HG03108 (cell line): ENCODE measurements around the gene TUBG2.
A peak's percentile ranks its signal among the peaks of the same experiment; 100 is the strongest.

Experiments used
- ATAC-seq: cut with Tn5 transposase; IDR thresholded peaks from one replicate; pipeline ENCODE4 v1.9.1; 2021; ENCODE audit warnings: moderate library complexity; ENCODE audit not compliant: unreplicated experiment

Gene TUBG2

GRCh38 chr17:42676424-42677011 lies 17.4 kb downstream of the TUBG2 start, which contains the start of gene PLEKHH3:
PLEKHH3 (minus strand) TSS chr17:42676994; CDS start chr17:42676563, 431 bp downstream.
- ATAC-seq = no peak

- ATAC-seq = peak; percentile 54
Measured at GRCh38 chr17:42677012-42677857, 18.2 kb downstream of the TUBG2 start.

- no peak for ATAC-seq
Measured at GRCh38 chr17:42677921-42678781, 19.1 kb downstream of the TUBG2 start.

DNA sequence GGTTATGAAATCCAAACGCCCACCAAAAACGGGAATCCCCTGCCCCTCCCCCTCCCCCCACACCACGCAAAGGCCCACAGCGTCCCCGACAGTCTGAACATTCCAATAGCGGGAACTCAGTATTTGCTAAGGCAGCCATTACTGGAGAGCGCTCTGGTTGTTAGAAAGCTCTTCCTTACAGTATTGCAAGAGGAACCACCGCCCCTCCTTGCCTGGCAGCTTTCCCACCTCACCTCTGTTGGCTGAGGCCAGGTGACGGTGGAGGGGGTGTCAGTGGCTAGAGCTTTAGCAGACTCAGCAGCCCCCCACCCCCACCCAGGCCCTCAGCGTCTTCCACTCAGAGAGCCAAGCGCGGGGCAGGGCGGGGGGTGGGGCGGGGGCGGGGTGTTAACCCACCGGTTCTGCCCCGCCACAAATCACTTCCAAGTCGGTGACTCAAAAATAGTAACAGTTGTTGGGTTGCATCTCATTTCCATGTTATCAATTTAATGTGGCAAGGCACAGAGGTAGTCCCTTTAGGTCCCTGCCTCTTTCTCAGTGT lies 19.9 kb downstream of the TUBG2 start:
- no peak for ATAC-seq

GRCh38 chr17:42679492-42680330 lies 20.6 kb downstream of the TUBG2 start:
- peak; percentile 17 for ATAC-seq

- ATAC-seq = no peak
Measured at GRCh38 chr17:42680331-42680808, 21.3 kb downstream of the TUBG2 start.

GRCh38 chr17:42681976-42682721 lies 23.1 kb downstream of the TUBG2 start, which contains the start of gene CNTNAP1:
CNTNAP1 (plus strand) TSS chr17:42682531; CDS start chr17:42682830, 299 bp downstream.
- no peak for ATAC-seq

DNA sequence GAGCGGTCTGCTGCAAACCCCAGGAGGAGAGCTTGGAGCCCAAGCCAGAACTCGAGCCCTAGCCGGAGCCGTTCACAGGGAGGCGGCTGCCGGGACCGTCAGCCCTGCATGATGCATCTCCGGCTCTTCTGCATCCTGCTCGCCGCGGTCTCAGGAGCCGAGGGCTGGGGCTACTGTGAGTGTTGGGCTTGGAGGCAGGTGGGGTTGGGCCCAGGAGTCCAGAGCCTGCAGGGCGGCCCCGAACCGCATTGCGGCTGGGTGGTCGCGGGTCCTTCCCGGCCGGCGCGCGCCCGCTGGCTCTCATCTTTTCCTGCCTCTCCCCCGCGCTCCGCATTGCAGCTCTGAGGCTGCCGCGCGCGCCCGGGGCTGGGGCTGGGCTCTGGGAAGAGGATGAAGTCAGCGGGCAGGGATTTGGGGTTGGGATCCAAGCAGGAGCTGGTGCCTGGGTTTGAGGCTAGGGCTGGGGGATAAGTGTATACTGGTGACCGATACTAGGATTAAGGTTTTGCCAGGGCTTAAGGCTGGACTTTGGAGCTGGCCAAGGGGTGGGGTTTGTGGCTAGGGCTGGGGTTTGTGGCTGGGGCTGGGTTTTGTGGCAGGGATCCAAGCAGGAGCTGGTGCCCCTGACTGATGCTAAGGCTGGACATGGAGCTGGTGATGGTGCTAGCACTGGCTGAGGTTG lies 23.8 kb downstream of the TUBG2 start:
- ATAC-seq = no peak

GRCh38 chr17:42683407-42684034 lies 24.4 kb downstream of the TUBG2 start:
- no peak for ATAC-seq

DNA sequence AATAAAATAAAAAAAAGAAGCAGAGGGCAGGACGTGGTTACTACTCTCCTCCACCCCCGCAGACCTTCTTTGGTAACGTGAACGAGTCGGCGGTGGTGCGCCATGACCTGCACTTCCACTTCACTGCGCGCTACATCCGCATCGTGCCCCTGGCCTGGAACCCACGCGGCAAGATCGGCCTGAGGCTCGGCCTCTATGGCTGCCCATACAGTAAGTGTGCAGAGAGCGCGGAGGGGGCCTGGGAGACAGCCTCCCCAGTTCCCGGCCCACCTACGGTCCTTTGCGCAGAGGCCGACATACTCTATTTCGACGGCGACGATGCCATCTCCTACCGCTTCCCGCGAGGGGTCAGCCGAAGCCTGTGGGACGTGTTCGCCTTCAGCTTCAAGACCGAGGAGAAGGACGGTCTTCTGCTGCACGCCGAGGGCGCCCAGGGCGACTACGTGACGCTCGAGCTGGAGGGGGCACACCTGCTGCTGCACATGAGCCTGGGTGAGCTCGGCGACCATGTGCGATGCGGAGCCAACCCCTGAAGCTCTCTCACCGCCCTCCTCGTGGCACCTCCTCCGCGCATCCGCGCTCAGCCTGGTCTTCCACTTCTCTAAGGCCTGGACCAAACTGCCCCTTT lies 26.0 kb downstream of the TUBG2 start:
- ATAC-seq = no peak

DNA sequence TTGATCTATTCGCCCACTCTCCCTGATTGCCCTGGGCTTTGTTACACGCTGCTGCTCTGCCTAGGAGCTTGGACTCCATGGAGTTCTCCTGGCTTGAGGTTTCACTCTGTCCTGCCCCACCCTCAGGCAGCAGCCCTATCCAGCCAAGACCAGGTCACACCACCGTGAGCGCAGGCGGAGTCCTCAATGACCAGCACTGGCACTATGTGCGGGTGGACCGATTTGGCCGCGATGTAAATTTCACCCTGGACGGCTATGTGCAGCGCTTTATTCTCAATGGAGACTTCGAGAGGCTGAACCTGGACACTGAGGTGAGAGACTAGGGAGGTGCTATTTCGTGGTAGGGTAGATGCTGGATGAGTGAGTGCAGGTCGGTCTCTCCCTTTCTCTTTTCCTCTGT lies 26.7 kb downstream of the TUBG2 start:
- no peak for ATAC-seq

- no peak for ATAC-seq
Measured at GRCh38 chr17:42686520-42687128, 27.5 kb downstream of the TUBG2 start.

- no peak for ATAC-seq
Measured at GRCh38 chr17:42687707-42688320, 28.7 kb downstream of the TUBG2 start.

GRCh38 chr17:42690596-42690995 lies 31.5 kb downstream of the TUBG2 start:
- ATAC-seq = no peak

GRCh38 chr17:42691021-42691545 lies 32.0 kb downstream of the TUBG2 start:
- ATAC-seq = no peak

DNA sequence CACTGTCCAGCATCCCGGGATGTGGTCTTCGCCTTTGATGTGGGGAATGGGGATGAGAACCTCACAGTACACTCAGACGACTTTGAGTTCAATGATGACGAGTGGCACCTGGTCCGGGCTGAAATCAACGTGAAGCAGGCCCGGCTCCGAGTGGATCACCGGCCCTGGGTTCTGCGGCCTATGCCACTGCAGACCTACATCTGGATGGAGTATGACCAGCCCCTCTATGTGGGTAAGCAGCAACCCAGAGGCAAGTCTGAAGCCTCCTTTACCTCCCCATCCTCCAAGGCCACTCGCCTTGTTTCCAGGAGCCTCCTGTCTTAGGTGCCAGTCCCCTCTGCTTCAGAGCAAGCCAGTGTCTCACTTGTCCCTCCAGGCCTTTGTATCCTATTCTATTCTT lies 33.4 kb downstream of the TUBG2 start:
- ATAC-seq = no peak

GRCh38 chr17:42694524-42694923 lies 35.4 kb downstream of the TUBG2 start:
- no peak for ATAC-seq
